Fibroblast of lung (primary cell): Measurements from ENCODE around the gene BPGM.

ENCODE experiments used
- EZH2 ChIP-seq: IDR thresholded peaks from 2 replicates; pipeline ENCODE4 v1.5.1; 2012; ENCODE audit warnings: low read length, control low read depth, mild to moderate bottlenecking; ENCODE audit errors: missing control alignments
- TF ChIP-seq, protein P1 (sequence below), 2 donors: IDR thresholded peaks in 1 of 2; conservative IDR thresholded peaks in 1 of 2; 1 replicate in 1 of 2; 2 replicates in 1 of 2; pipeline ENCODE4 v1.5.1; 2011 to 2012; ENCODE audit warnings: low read length in 2 of 2, control low read depth in 1 of 2, inconsistent platforms in 1 of 2, low read depth in 1 of 2, mild to moderate bottlenecking in 1 of 2

DNA sequence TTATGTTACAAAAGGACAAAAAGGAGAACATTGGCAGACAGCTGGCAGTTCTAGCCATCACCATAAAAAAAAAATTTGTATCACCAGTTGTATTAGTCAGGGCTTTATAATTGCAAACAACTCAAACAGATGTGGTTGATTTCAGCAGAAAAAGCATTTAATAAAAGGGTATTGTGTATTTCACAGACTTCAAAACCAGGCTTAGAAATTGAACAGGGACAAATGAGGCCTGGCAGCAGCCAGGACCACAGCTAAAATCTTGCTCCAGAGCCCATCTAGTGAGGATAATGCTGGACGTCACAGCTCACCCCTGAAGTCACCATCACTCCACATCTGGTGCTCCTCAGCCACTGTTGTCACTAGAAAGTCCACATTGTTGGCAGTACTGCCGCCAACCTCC is 79.9 kb downstream of the BPGM start:
- TF ChIP-seq, protein P1, sequence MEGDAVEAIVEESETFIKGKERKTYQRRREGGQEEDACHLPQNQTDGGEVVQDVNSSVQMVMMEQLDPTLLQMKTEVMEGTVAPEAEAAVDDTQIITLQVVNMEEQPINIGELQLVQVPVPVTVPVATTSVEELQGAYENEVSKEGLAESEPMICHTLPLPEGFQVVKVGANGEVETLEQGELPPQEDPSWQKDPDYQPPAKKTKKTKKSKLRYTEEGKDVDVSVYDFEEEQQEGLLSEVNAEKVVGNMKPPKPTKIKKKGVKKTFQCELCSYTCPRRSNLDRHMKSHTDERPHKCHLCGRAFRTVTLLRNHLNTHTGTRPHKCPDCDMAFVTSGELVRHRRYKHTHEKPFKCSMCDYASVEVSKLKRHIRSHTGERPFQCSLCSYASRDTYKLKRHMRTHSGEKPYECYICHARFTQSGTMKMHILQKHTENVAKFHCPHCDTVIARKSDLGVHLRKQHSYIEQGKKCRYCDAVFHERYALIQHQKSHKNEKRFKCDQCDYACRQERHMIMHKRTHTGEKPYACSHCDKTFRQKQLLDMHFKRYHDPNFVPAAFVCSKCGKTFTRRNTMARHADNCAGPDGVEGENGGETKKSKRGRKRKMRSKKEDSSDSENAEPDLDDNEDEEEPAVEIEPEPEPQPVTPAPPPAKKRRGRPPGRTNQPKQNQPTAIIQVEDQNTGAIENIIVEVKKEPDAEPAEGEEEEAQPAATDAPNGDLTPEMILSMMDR (conservative IDR thresholded peaks at IDR 0.05 in 1 of 2, IDR thresholded peaks at IDR 0.05 in 1 of 2; ENCODE audit: low read depth in 1 of 2, low read length in 2 of 2) = no peak
- no peak for TF ChIP-seq EZH2
